IPS-NIHi11 (cell line): ENCODE data around the gene COG6.
A peak's percentile ranks its signal among the peaks of the same experiment; 100 is the strongest.

Experiments
- DNase-seq: peaks from one replicate; pipeline ENCODE4 v3.0.0; 2012; ENCODE audit warnings: mixed read lengths, low spot score

COG6 gene

GRCh38 chr13:39655569-39656324, at the start of gene COG6:
Gene COG6 (plus strand): TSS chr13:39655662. CDS start chr13:39655727, 65 bp downstream.
- peak; percentile 92 for DNase-seq

DNA sequence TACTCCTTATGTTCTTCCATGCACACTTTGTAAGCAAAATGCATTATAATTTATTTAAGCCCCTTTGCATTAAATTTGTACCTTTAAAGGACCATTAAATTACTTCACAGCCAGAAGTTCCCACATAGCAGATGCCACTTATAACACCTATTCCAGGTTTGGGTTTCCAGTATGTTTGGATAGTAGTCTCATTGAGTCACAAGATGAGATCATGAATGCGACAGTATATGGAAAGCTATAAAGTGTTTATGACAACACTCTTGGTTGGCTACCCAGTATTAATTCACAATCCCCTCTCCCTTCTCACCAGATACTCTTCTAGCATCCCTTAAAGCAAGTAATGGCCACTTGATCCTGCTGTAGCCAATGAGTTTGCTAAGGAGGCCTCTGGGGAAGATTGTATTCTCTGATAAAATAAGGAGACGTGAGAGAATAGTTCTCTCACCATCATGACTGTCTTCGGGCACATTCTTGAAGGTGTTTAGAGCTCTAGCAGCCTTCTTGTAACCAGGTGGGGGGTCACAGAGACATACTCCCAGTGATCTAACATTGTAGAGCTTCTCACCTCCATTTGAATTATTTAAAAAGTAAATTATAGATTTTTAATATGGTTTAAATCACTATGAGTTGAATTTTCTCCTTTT, 49.7 kb upstream of the COG6 start:
- DNase-seq = no peak

- no peak for DNase-seq
Observed at GRCh38 chr13:39607876-39608275, 47.6 kb upstream of the COG6 start.

GRCh38 chr13:39612023-39612637, 43.3 kb upstream of the COG6 start:
- peak; percentile 48 for DNase-seq

DNA sequence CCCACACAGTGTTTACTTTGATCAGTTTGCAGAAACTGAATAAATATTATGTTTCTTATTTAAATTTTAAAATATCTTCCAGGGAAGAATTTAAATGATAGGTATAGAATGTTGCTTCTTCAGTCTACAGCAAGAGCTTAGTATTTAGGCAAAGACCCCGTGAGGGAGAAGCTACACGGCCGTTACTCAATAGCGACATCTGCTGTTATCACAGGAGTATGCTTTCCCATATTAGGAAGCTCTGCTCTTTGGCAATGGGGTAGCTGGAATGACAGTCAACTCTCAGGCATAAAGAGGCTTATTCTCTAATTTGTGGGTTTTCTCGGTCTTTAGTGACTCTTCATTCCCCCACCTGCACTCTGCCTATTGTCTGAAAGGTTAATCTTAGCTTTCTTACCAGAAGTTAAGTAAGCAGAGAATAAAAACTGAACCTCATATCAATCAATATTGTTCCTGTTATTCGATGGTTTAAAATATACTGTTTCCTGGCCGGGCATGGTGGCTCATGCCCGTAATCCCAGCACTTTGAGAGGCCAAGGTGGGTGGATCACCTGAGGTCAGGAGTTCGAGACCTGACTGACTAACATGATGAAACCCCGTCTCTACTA, 39.3 kb upstream of the COG6 start:
- peak; percentile 84 for DNase-seq

DNA sequence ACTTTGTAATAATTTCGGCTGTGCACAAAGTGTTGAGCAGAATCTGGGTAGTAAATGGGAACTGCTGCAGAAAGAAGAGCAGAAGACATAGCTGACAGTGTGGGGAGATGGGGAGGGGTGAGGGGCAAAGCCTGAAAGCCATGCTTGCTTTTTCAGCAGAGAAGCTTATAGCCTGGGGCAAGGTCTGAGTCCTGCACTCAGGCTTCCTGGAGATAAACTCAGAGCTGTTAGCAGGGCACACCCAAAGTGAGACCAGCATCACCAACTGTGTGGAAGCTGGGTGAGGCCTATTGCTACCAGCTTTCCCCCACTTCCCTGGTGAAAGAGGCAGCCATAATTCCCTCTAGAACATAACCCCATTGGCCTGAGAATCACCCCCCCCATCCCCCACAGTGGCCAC, 36.9 kb upstream of the COG6 start:
- no peak for DNase-seq

GRCh38 chr13:39623466-39623865, 32.0 kb upstream of the COG6 start:
- DNase-seq = no peak

- DNase-seq = no peak
Observed at GRCh38 chr13:39631307-39631706, 24.2 kb upstream of the COG6 start.

GRCh38 chr13:39632994-39633393, 22.5 kb upstream of the COG6 start:
- no peak for DNase-seq

- DNase-seq = no peak
Observed at GRCh38 chr13:39635564-39635963, 19.9 kb upstream of the COG6 start.

DNA sequence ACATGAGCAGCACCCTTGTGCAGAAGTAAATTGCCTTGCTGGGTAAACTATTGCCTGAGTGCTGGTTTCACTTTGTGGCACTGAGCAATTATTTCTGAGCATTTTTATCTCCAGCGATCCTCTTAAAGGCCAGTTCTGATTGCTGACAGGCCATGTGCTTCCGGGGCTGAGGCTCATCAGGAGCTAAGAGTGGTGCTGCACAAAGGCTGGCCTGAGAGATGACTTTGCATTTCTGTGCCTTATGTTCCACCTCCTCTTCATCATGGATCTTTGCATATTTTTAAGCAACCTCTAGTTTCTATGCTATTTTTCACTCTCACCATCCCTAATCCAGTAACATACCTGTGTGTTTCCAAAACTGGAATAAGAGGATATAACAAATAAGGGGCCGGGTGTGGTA, 17.6 kb upstream of the COG6 start:
- DNase-seq = no peak

GRCh38 chr13:39641645-39642044, 13.8 kb upstream of the COG6 start:
- DNase-seq = no peak

GRCh38 chr13:39646122-39646521, 9.3 kb upstream of the COG6 start:
- no peak for DNase-seq

DNA sequence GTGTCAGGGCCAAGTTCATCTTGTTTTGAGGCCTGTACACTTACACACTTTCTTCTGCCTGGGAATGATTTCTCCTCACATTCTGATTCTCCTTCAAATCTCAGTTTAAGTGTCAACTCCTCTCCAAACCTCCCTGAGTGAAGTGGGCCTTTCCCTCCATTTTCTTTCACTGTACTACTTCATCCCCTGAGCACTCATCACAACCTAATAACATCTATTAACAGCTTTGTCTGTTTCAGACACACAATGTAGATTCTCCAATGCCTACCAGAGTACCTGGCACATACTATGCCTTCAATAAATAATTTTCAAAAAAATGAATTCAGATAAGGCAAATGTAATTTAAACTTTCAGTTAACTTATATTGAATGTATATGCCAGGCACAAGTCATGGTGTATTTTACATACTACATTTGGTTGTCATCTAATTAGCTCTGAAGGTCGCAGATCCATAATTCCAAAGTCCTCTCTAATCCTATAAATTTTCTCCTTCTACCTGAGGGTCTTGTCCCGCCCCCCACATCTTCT, 357 bp upstream of the COG6 start:
- no peak for DNase-seq

- no peak for DNase-seq
Observed at GRCh38 chr13:39656325-39656677, 839 bp downstream of the COG6 start.

- no peak for DNase-seq
Observed at GRCh38 chr13:39663508-39663907, 8.0 kb downstream of the COG6 start.

- DNase-seq = no peak
Observed at GRCh38 chr13:39663958-39664357, 8.5 kb downstream of the COG6 start.

DNA sequence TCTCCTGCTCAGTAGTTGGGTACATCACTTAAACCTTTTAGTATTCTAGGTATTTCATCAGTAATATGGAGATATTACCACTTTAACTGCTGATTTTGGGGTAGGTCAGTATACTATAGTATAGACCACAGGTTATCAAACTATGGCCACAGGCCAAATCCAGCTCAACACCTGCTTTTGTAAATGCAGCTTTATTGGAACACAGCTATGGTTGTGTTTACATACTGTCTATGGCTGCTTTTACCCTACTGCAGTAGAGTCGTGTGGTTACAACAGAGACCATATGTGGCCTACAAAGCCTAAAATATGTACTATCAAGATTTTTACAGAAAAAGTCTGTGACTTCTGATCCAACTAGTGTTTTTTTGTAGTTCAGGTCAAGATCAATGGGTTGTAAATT, 10.3 kb downstream of the COG6 start:
- no peak for DNase-seq

DNA sequence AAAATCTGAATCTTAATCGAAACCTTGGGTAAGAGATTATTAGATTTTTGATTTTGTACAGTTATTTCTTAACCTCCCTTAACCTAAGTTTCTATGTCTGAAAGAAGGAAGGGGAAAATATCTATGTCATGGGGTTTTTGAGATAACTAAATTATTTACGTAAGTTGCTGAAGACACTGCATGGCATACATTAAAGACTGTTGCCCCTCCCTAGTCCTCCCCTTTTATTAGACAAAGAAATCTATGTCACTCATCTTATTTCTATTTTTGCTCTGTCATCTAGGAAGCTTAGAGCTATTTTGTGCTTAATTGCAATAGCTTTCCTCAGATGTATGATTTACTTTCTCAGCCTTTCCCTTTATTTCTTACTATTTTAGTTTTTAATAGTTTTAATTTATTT, 15.0 kb downstream of the COG6 start:
- no peak for DNase-seq

- DNase-seq = no peak
Observed at GRCh38 chr13:39672378-39673132, 17.1 kb downstream of the COG6 start.

- no peak for DNase-seq
Observed at GRCh38 chr13:39675904-39676303, 20.4 kb downstream of the COG6 start.

GRCh38 chr13:39676315-39676876, 20.9 kb downstream of the COG6 start:
- no peak for DNase-seq
